GM15510 (cell line): ENCODE data around the gene MAPRE3.
A peak's percentile ranks its signal among the peaks of the same experiment; 100 is the strongest.

Experiments used
- POLR2A ChIP-seq: IDR thresholded peaks from 3 replicates; pipeline ENCODE4 v1.6.1; 2011; ENCODE audit warnings: borderline replicate concordance; ENCODE audit not compliant: insufficient read length; ENCODE audit errors: extremely low read depth

Gene MAPRE3

DNA sequence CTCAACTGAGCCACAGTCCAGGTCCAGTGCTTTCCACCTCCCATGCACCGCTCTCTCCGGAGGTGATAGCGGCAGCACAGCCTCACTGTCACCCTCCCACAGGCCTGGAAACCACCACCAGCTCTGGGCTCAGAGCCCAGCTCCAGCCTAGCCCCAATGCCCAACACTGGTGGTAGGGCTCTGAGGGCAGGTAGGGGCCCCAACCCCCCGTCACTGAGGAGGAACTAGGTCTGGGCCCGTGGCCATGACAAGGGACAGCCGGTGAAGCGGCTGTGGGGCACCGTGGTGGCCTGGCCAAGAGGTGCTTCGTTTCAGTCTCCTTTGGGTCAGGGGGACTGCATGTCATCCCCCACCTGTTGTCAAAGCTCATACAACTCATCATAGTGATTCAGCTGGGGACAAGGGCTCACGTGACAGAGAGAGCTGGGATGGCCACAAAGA lies 56.8 kb downstream of the MAPRE3 start:
- TF ChIP-seq POLR2A, result no peak

DNA sequence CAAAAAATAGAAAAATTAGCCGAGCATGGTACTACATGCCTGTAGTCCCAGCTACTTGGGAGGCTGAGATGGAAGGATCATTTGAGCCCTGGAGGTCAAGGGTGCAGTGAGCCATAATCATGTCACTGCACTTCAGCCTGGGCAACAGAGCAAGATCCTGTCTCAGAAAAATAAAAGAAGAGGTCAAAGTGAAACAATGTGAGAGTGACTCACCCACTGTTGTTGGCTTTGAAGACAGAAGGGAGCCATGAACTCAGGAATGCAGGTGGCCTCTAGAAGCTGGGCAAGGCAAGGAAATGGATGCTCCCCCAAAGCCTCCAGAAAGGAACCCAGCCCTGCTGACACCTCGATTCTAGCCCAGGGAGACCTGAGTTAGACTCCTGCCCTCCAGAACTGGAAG lies 58.6 kb downstream of the MAPRE3 start:
- TF ChIP-seq POLR2A, result no peak

DNA sequence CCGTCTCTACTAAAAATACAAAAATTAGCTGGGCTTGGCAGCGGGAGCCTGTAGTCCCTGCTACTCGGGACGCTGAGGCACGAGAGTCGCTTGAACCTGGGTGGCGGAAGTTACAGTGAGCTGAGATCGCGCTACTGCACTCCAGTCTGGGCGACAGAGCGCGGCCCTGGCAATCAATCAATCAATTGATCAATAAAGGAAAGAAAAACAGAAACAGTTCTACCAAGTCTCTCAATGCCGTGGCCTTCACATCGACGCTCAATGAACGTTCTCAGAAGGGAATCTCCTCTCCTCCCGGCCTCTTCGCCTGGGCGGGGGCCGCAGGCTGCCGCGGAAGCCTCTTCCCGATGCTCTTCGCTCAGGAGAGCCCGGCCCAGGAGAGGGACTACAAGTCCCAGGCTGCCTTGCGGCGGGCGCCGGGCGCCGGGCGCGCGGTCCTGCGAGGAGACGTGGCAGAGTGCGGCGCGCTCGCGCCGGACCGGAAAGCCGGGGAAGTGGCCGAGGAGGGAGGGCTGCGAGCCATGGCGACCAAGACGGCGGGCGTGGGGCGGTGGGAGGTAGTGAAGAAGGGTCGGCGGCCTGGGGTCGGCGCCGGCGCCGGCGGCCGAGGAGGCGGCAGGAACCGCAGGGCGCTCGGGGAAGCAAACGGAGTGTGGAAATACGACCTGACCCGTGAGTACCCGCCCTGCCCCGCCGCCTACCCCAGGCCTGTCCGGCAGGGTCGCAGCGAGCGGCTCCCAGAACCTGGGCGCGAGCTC lies 62.2 kb downstream of the MAPRE3 start, which contains the start of gene TMEM214:
TSS of gene TMEM214 (plus strand) at position 471 of the 758 bp plus-strand sequence. CDS start at position 522, 51 bp downstream.
- TF ChIP-seq POLR2A, result peak; percentile 81

DNA sequence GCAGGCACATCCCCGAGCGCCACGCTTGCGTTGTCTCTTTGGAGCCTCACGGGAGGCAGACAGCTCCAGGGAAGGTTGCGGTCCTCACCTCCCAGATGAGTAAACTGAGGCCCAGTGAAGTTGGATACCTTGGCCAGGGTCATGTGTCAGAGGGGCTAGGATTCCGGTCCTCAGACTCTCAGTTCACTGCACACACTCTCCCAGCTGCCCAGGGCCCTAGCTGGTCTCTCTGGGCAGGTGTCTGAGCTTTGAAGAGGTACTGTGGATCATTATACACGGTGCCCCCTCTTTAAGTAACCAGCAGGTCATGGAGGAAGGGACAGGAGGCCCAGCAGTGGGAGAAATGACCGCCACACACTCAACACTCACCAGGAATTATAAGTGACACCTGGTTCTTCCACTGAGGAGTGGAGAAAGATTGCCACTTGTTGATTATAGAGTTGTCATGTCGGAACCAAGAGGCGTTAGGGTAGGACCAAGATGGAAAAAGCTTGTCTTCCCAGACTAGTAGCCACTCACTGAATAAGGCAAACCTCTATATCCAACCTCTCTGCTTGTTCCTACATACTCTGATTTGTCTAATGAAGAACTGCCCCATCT lies 62.9 kb downstream of the MAPRE3 start:
- TF ChIP-seq POLR2A, result no peak

DNA sequence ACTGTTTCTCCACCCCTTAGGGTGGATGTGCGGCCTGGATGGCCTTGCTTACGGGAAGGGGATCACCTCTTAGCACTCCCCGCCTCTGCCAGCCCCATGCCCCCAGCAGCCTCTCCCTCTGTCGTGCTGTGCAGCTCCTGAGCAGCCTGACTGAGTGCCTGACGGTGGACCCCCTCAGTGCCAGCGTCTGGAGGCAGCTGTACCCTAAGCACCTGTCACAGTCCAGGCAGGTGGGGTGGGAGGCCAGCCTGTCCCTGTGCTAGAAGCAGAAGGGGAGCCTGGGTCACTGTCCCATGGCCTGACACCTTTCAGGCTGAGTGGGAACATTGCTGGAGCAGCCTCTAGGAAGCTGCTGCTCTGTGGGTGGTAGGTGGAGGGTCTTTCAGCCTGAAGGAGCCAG lies 67.6 kb downstream of the MAPRE3 start:
- no peak for TF ChIP-seq POLR2A

DNA sequence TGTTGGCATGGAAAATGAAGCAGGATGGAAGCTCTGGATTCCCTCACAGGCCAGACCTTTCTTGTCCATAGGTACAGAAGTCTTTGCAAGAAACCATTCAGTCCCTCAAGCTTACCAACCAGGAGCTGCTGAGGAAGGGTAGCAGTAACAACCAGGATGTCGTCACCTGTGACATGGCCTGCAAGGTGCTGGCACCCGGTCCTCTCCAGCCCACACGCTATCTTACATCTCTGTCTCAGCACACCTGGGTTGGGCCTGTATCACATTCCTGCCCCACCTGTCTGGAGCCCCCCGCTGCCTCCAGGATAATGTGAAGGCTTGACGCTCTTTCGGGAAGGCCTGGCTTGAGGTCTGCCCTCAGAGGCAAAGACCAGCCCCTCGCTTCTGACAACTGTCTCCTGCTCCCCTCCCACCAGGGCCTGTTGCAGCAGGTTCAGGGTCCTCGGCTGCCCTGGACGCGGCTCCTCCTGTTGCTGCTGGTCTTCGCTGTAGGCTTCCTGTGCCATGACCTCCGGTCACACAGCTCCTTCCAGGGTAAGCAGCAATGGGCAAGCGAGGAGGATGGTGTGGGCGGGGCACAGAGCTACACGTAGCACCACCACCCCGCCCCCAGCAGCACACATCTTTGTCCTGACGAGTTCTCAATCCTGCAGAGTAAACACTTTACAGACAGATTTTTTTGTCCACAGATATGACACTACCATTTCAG lies 68.3 kb downstream of the MAPRE3 start:
- TF ChIP-seq POLR2A, result no peak

DNA sequence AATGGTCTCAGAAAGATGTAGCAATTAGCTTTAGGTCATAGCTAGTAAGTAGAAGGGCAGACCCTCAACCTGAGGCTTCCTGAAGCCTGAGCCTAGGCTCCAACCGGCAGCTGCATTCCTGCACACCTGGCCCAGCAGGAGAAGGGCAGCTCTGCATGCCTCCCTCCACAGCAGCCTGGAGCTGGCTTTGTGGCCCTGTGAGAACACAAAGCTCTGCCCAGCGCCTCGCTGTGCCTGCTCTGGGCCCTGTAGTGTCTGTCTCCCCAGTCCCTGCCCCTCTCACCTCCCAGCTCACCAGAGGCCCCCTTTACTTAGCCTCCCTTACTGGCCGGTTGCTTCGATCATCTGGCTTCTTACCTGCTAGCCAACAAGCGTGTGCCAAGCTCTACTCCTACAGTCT lies 69.0 kb downstream of the MAPRE3 start:
- TF ChIP-seq POLR2A, result no peak

DNA sequence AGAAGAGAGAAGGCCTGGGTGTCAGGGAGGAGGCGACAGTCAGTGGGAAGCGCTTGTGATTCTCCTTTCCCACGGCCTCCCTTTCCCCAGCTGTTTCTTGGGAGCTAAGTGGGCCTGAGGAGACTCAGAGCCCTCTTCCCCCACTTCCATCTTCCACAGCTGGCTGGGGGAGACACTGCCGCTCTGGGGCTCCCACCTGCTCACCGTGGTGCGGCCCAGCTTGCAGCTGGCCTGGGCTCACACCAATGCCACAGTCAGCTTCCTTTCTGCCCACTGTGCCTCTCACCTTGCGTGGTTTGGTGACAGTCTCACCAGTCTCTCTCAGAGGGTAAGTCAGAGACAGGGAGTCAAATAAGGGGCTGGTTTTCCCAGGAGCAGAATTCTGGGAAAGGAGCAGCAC lies 69.4 kb downstream of the MAPRE3 start:
- no peak for TF ChIP-seq POLR2A

DNA sequence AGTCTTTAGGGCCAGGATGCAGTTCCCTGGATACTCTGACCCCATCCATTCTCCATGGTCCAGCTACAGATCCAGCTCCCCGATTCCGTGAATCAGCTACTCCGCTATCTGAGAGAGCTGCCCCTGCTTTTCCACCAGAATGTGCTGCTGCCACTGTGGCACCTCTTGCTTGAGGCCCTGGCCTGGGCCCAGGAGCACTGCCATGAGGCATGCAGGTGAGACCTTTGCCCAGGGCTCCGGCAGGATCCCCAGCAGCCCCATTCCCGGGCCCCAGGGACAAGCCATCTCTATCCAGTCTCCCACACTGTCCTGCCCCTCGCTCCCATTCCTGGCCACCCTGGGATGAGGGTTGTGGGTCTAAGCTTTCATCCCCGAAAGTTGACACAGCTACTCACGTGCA lies 69.8 kb downstream of the MAPRE3 start:
- no peak for TF ChIP-seq POLR2A

DNA sequence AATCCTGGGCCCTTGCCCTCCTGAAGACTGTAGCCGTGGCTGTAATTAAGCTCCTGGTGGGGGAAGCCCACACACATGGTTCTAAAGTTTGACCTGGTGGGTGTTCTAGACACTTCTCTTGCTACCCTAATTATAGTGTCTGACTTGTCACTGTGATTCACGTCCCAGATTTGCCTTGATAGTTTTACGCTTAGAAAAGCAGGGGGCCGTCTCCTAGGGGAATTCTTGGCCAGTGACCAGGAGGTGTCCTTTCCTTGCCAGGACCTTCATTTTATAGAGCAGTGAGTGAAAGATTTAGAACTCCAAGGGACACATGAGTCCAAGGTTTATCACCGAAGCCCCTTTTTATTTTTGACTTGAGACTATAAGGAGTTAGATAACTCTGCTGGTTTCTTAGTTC lies 71.3 kb downstream of the MAPRE3 start:
- no peak for TF ChIP-seq POLR2A

DNA sequence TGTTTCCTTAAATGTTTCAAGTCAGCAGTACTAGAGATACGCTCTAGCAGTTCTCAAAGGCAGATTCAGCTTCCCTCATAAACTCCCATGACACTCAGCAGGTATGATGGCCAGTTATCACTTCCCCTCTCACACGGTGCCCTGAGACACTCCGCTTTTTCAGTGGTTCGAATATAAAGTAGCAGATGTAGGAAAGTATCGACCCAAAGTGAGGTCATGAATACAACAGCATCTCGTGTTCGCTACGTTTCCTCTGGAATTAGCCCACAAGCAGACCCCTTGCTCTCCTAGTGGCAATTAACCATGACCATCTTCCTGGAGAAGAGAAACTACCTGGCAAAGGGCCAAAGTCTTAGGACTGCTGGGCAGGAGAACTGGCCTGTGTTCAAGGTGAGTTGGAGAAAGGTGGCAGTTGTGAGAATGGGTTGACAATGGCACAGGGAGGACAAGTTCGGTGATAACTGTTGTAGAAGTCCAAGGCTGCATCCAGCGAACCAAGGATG lies 71.8 kb downstream of the MAPRE3 start:
- no peak for TF ChIP-seq POLR2A

DNA sequence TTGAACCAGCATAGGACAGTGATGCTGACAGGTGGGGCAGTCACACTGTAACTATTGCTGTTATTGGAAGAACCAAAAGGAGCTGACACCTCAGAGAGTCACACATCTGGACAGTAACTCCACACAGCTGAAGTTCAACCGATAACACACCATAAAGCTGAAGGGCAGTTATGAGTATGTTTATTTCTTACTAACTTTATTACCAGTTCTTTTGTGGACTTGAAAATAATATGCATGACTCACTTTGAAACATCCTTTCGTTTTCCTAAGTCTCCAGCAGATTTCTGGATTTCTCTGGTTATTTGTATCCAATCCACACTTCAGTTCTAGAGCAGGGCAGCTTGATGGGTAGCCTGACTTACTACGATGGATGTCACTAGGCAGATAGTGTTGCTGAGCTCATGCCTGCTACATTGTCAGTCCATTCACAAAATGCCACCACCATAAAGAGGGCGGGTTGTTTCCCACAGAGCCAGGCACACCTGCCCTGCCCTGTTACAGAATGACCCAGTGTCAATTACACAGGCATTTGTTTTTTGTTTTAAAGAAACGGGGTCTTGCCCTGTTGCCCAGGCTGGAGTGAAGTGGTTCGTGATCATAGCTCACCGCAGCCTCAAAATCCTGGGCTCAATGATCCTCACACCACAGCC lies 72.7 kb downstream of the MAPRE3 start:
- TF ChIP-seq POLR2A, result no peak

DNA sequence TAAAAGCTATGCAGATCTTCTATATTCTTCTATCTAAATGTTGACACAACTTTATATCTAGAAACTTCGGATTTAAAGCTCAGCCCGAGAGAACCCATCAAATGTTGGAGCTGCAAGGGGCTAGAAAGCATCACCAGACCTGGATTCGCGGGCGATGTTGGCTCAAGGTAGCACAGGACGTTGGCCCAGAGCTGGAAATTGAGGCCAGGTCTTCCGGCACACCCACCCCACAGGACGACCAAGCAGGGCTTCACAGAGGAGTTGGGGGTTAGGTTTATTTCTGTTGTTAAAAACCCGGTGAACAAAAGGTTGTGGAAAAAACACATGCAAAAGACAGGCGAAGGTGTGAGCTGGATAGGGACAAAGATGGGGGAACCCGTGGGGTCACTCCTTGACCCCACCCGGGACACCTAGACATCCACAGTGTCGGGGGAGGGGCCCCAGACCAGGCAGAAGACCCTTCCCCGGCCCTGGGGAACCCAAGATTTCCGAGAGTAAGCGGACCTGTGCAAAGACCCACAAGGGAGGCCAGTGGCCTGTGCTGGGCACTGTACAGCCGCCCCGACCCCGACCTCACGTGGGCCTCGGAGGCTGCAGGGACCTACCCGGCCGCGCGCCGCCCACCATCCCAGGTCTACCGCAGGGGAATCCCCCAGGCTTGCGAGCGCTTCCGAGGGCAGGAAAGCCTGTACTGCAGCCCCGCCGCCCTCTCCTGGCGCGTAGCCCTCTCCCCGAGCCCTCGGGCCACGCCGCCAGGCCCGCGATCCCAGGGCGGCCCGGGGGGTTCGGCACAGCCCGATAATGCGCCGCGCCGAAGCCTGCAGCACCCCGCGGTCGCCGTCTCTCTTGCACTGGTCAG lies 79.2 kb downstream of the MAPRE3 start:
- peak; percentile 29 for TF ChIP-seq POLR2A

DNA sequence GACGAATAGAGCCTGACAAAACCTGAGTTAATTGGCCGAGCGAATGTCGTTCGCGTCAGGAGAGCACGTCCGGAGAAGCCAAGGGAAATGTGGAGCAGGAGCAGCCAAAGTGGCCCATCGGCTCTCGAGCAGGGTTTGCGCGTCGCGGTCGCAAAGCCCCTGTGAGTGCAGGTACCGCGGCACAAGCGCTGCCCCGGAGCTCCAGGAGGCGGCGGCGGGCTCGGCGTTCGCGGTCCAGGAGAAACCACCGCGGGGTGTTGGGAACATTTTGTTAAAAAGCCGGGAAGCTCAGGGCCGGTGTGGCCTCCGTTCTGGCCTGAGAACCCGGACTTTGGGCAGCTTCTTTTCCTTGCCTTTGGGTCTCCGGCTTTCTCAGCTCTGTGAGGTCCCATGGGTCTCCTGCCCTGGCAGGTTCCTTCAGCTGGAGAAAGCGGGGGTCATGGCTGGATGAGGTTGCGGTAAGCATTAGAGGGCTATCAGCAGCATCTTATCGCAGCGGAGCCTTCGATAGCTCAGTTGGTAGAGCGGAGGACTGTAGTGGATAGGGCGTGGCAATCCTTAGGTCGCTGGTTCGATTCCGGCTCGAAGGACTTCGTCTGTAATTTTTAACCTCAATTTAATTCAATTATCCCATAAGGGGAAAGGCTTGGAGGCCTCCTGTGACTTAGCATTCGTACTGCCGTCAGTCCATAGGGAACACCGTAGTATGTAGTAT lies 80.0 kb downstream of the MAPRE3 start:
- TF ChIP-seq POLR2A, result peak; percentile 63
